ENCODE results near the gene MSANTD2. TPM values are rescaled to one million over a fixed set of nuclear protein-coding genes. Genes with fewer than 3 reads are reported as not detected.

MSANTD2 gene
- total RNA-seq, 1 donor from 2014 or later, result 18.7 TPM

DNA sequence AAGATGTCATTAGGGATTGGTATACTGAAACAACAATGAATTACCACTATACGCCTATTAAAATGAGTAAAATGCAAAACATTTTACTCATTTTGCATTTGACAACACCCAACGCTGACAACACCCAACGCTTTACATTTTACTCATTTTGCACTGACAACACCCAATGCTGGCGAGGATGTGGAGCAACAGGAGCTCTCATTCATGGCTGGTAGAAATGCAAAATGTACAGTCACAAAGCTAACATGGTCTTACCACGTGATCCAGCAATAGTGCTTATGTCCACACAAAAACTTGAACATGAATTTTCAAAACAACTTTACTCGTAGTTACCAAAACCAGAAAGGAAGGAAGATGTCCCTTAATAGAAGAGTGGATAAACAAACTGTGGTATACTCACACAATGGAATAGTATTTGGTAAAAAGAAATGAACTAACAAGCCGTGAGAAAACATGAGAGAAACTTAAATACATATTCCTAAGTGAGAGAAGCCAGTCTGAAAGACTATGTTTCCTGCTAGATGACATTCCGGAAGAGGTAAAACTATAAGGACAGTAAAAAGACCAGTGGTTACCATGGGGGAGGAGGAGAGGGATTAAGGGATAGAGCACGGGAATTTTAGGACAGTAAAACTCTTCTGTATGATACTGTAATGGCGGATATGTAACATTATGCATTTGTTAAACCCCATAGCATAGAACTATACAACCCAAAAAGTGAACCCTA lies 11.4 kb upstream of the MSANTD2 start:
- no peak overlapping the region for H3K27ac ChIP-seq (ENCODE audit: low read depth, low read length)
- no peaks in the 10 kb centered on the region for H3K9me3 Mint-ChIP-seq (ENCODE audit: unreplicated experiment)
- H3K27ac Mint-ChIP-seq (ENCODE audit: unreplicated experiment), result no peak overlapping the region
- no peak overlapping the region for H3K4me3 ChIP-seq (ENCODE audit: insufficient read depth, low read depth, low read length)
- peaks cover 9% of the 10 kb centered on the region for H3K4me1 Mint-ChIP-seq (ENCODE audit: low read depth, unreplicated experiment)
- H3K4me2 ChIP-seq (ENCODE audit: low read length), result no peak overlapping the region
- no peak overlapping the region for H2AFZ ChIP-seq (ENCODE audit: low read depth, low read length)
- no peaks in the 10 kb centered on the region for H3K79me2 ChIP-seq (ENCODE audit: insufficient read depth, low read length)
- no peak overlapping the region for H3K4me3 Mint-ChIP-seq (ENCODE audit: unreplicated experiment)
- H4K20me1 ChIP-seq (ENCODE audit: insufficient read depth, low read length), result no peaks in the 10 kb centered on the region
- no peaks in the 10 kb centered on the region for H3K27me3 ChIP-seq (ENCODE audit: insufficient read depth, low read length)
- DNase-seq (ENCODE audit: low read depth) (no peak), FAIRE-seq (no peak)
- H3K9me3 ChIP-seq (ENCODE audit: insufficient read depth, low read depth, low read length), result no peaks in the 10 kb centered on the region
- TF ChIP-seq, protein P1, sequence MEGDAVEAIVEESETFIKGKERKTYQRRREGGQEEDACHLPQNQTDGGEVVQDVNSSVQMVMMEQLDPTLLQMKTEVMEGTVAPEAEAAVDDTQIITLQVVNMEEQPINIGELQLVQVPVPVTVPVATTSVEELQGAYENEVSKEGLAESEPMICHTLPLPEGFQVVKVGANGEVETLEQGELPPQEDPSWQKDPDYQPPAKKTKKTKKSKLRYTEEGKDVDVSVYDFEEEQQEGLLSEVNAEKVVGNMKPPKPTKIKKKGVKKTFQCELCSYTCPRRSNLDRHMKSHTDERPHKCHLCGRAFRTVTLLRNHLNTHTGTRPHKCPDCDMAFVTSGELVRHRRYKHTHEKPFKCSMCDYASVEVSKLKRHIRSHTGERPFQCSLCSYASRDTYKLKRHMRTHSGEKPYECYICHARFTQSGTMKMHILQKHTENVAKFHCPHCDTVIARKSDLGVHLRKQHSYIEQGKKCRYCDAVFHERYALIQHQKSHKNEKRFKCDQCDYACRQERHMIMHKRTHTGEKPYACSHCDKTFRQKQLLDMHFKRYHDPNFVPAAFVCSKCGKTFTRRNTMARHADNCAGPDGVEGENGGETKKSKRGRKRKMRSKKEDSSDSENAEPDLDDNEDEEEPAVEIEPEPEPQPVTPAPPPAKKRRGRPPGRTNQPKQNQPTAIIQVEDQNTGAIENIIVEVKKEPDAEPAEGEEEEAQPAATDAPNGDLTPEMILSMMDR (IDR thresholded peaks at IDR 0.05; ENCODE audit: insufficient read depth, low read depth, low read length), result no peak
- TF ChIP-seq EZH2 (IDR thresholded peaks at IDR 0.05; ENCODE audit: insufficient read depth, low read length), result no peak
- H3K9ac ChIP-seq (ENCODE audit: low read length), result no peak overlapping the region
- H3K36me3 ChIP-seq (ENCODE audit: insufficient read depth, low read length), result no peaks in the 10 kb centered on the region
- H3K4me1 ChIP-seq (ENCODE audit: insufficient read depth, low read length), result no peaks in the 10 kb centered on the region
- H3K27me3 Mint-ChIP-seq (ENCODE audit: low read depth, unreplicated experiment), result peaks cover under 1% of the 10 kb centered on the region
- no peaks in the 10 kb centered on the region for H3K36me3 Mint-ChIP-seq (ENCODE audit: low read depth, unreplicated experiment)

DNA sequence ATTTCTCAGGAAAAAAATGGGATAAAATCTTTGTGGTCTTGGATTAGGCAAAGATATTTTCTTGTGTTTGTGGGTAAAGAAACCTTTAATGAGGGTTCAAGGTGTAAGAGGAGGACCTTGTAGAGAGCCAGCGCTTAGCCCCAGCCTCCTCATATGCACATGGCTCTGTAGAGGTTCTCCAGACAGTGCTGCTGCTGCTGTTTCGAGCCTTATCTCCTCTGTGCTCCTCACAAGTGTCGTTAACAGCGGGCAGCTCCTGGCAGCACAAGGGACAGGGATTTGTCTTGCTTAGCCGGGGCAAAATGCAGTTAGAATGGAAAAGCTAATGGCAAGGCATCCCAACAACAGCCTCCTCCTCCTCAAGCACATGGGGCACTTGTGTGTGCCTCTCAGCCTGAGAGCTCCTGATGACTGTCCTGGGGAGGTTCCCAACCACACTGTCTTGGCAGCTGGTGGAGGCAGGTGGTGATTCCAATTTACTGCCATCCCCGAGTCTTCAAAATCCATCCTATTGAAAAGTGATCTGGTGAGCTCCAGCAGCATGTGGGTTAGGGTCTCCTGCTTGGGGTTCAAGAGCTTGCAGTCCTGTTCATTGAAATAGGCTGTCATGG lies 7.6 kb upstream of the MSANTD2 start:
- no peak overlapping the region for H3K4me3 Mint-ChIP-seq (ENCODE audit: unreplicated experiment)
- no peak for TF ChIP-seq EZH2 (IDR thresholded peaks at IDR 0.05; ENCODE audit: insufficient read depth, low read length)
- TF ChIP-seq, protein P1 (IDR thresholded peaks at IDR 0.05; ENCODE audit: insufficient read depth, low read depth, low read length), result no peak
- H3K27me3 ChIP-seq (ENCODE audit: insufficient read depth, low read length), result no peaks in the 10 kb centered on the region

DNA sequence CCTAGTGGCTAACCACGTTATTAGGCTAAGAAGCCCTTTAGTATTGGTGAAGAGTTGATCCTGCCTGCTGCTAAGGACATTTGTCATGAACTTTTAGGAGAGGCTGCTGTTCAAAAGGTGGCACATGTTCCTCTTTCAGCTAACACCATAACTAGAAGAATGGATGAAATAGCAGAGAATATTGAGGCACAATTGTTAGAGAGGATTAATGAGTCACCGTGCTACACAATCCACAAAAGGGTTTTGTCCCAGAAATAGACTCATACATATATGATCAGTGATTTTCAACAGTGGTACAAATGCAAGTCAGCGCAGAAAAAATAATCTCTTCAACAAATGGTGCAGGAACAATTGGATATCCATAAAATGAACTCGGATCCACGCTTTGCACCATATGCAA lies 7.0 kb upstream of the MSANTD2 start:
- no peak overlapping the region for H3K4me3 ChIP-seq (ENCODE audit: insufficient read depth, low read depth, low read length)
- H3K79me2 ChIP-seq (ENCODE audit: insufficient read depth, low read length), result no peaks in the 10 kb centered on the region
- Mint-ChIP-seq H3K27me3 (ENCODE audit: low read depth, unreplicated experiment) (no peaks in the 10 kb centered on the region), H3K9me3 (ENCODE audit: unreplicated experiment) (peaks cover 2% of the 10 kb centered on the region), H3K4me1 (ENCODE audit: low read depth, unreplicated experiment) (peaks cover under 1% of the 10 kb centered on the region), H3K27ac (ENCODE audit: unreplicated experiment) (no peak overlapping the region), H3K36me3 (ENCODE audit: low read depth, unreplicated experiment) (peaks cover 6% of the 10 kb centered on the region), H3K4me3 (ENCODE audit: unreplicated experiment) (no peak overlapping the region)
- FAIRE-seq (no peak), DNase-seq (ENCODE audit: low read depth) (no peak)
- H4K20me1 ChIP-seq (ENCODE audit: insufficient read depth, low read length), result no peaks in the 10 kb centered on the region
- H3K9me3 ChIP-seq (ENCODE audit: insufficient read depth, low read depth, low read length), result no peaks in the 10 kb centered on the region
- H2AFZ ChIP-seq (ENCODE audit: low read depth, low read length), result no peak overlapping the region
- H3K9ac ChIP-seq (ENCODE audit: low read length), result no peak overlapping the region
- no peaks in the 10 kb centered on the region for H3K4me1 ChIP-seq (ENCODE audit: insufficient read depth, low read length)
- no peaks in the 10 kb centered on the region for H3K36me3 ChIP-seq (ENCODE audit: insufficient read depth, low read length)
- no peak overlapping the region for H3K4me2 ChIP-seq (ENCODE audit: low read length)
- H3K27me3 ChIP-seq (ENCODE audit: insufficient read depth, low read length), result no peaks in the 10 kb centered on the region
- no peak for TF ChIP-seq EZH2 (IDR thresholded peaks at IDR 0.05; ENCODE audit: insufficient read depth, low read length)
- TF ChIP-seq, protein P1 (IDR thresholded peaks at IDR 0.05; ENCODE audit: insufficient read depth, low read depth, low read length), result no peak
- no peak overlapping the region for H3K27ac ChIP-seq (ENCODE audit: low read depth, low read length)

More for the DNA sequence above, 7.6 kb upstream of the MSANTD2 start:
- peaks cover 2% of the 10 kb centered on the region for H3K9me3 Mint-ChIP-seq (ENCODE audit: unreplicated experiment)
- H3K36me3 ChIP-seq (ENCODE audit: insufficient read depth, low read length), result no peaks in the 10 kb centered on the region
- no peak overlapping the region for H3K27ac ChIP-seq (ENCODE audit: low read depth, low read length)
- no peaks in the 10 kb centered on the region for H4K20me1 ChIP-seq (ENCODE audit: insufficient read depth, low read length)
- no peak overlapping the region for H3K4me2 ChIP-seq (ENCODE audit: low read length)
- no peaks in the 10 kb centered on the region for H3K27me3 Mint-ChIP-seq (ENCODE audit: low read depth, unreplicated experiment)
- no peak overlapping the region for H3K27ac Mint-ChIP-seq (ENCODE audit: unreplicated experiment)
- peaks cover 3% of the 10 kb centered on the region for H3K4me1 Mint-ChIP-seq (ENCODE audit: low read depth, unreplicated experiment)
- DNase-seq (ENCODE audit: low read depth) (no peak), FAIRE-seq (no peak)
- H2AFZ ChIP-seq (ENCODE audit: low read depth, low read length), result no peak overlapping the region
- peaks cover 6% of the 10 kb centered on the region for H3K36me3 Mint-ChIP-seq (ENCODE audit: low read depth, unreplicated experiment)
- H3K9ac ChIP-seq (ENCODE audit: low read length), result no peak overlapping the region
- no peaks in the 10 kb centered on the region for H3K79me2 ChIP-seq (ENCODE audit: insufficient read depth, low read length)
- no peak overlapping the region for H3K4me3 ChIP-seq (ENCODE audit: insufficient read depth, low read depth, low read length)
- no peaks in the 10 kb centered on the region for H3K9me3 ChIP-seq (ENCODE audit: insufficient read depth, low read depth, low read length)
- H3K4me1 ChIP-seq (ENCODE audit: insufficient read depth, low read length), result no peaks in the 10 kb centered on the region
